GM19395 (cell line): ENCODE results near the gene GTF3C5.
"Not testable (repeated sequence)": the region's sequence is repeated elsewhere in the genome, so short reads cannot be mapped to it uniquely, and the experiment has no call there.

ENCODE experiments used
- ATAC-seq: cut with Tn5 transposase; IDR thresholded peaks from one replicate; pipeline ENCODE4 v1.9.1; 2021; ENCODE audit warnings: mild to moderate bottlenecking, moderate library complexity; ENCODE audit not compliant: unreplicated experiment

GTF3C5 gene

DNA sequence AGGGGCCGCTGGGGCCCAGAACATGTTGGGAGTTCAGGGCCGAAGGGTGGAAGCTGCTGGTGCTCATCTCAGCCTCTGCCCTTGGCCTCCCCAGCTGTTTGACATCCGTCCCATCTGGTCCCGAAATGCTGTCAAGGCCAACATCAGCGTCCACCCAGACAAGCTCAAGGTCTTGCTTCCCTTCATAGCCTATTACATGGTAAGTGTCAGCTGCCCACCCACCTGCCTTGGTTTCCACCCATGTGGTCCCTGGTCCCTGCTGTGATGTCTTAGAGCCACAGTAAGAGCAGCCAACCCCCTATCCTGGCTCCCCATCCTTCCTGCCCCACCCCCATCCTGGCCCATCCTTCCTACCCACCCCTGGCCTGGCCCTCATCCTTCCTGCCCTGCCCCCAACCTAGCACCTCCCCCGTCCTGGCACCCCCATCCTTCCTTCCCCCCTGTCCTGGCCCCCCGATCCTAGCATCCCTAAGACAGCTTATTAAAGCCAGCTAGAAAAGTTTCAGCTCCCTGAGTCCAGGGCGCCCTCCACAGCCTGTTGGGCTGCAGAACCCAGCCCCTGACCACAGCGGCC is 21.3 kb downstream of the GTF3C5 start:
- no peak for ATAC-seq

GRCh38 chr9:133054194-133054890 is 23.5 kb downstream of the GTF3C5 start:
- ATAC-seq = no peak

GRCh38 chr9:133054966-133055365 is 24.2 kb downstream of the GTF3C5 start:
- ATAC-seq = no peak

GRCh38 chr9:133055788-133056420 is 25.1 kb downstream of the GTF3C5 start:
- no peak for ATAC-seq

GRCh38 chr9:133056533-133056932 is 25.7 kb downstream of the GTF3C5 start:
- ATAC-seq = no peak

GRCh38 chr9:133057006-133057405 is 26.2 kb downstream of the GTF3C5 start:
- no peak for ATAC-seq

DNA sequence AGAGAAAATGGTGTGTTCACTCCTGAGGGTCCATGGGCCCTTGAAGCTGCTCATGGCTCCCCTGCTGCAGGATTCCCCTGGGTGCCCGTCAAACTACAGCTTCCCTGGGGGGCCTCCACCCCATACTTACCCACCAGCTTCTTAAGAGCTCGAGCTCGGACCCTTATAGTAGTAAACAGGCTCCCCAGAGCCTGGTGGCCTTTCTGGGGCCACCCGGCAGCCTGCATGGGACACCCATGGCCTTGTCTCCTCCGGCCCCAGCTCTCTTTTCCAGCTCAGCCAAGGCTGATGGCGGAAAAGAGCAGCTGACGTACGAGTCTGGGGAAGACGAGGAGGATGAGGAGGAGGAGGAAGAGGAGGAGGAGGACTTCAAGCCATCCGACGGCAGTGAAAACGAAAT is 26.8 kb downstream of the GTF3C5 start:
- ATAC-seq = no peak

GRCh38 chr9:133058071-133058470 is 27.3 kb downstream of the GTF3C5 start:
- ATAC-seq = no peak

DNA sequence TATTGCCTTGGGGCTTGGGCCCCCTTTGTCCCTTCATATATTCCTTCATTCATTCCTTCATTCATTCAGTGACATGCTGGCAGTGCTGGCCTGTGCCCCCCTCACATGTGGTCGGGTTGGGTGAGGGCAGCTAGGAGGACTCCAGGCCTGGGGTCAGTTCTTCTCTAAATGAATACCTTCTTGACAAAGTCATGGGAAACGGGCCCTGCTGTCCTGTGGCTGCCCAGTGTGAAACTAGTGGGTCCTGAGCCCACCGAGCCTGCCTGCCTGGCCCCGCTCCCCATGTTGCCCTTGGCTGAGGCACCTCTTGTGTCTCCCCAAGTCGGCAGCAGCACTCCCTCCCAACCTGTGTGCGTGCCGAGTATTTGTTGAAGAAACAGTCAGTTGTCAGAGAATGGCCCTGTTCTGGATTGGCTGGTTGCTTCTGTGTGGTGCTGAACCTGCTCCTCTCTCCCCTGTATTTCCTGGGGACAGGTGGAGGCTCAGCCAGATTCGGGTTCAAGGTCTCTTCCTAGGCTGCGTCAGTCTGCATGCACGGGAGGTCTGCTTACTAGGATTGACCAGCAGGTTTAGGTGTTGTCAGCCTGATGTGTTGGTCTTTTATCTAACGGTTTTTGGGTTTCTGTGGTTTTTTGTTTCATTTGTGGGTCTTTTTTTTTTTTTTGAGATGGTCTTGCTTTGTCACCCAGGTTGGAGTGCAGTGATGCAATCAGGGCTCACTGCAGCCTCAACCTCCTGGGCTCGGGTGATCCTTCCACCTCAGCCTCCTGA is 27.9 kb downstream of the GTF3C5 start:
- ATAC-seq = no peak

DNA sequence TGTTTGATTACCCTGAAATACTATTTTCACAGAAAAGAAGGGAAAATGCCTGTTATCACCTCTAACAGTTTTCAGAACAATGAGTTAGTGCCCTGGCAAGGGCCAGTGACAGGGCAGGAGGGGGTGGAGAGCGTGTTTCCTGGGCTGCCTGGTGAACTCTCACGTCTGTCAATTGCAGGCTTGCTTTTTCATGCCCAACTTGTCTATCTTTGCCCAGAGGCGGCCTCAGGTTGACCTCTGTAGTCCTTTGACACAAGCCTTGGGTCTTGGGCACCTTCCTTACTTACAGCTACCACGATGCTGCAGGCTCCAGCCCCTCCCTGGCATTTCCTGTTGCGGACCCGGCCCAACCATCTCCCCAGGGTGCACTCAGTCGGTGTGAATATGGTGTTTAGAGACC is 28.8 kb downstream of the GTF3C5 start:
- ATAC-seq = no peak

DNA sequence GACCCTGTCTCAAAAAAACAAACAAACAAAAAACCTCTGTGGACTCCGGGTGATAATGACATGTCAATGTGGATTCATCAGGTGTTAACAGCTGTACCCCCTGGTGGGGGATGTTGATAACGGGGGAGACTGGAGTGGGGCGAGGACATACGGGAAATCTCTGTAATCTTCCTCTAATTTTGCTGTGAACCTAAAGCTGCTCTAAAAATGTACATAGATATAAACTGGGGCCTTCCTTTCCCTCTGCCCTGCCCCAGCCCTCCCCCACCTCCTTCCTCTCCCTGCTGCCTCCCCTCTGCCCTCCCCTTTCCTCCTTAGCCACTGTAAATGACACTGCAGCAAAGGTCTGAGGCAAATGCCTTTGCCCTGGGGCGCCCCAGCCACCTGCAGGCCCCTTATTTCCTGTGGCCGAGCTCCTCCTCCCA is 29.6 kb downstream of the GTF3C5 start:
- ATAC-seq = no peak

DNA sequence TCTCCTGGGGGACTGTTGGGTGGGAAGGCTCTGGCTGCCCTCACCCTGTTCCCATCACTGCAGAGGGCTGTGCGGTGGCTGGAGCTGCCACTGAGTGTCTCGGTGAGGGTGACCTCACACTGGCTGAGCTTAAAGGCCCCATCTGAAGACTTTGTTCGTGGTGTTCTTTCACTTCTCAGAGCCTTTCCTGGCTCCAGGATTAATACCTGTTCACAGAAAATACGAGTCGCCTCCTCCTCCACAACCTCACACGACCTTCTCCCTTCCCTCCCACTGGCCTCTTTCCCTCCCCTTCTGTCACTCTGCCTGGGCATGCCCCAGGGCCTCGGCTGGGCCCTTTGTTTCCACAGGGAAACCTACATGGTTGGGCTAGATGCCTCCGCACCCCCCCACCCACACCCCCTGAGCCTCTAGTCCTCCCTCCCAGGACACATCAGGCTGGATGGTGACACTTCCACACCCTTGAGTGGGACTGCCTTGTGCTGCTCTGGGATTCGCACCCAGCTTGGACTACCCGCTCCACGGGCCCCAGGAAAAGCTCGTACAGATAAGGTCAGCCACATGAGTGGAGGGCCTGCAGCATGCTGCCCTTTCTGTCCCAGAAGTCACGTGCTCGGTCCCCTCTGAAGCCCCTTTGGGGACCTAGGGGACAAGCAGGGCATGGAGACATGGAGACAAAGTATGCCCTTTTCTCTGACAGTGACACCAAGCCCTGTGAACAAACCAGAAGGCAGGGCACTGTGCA is 30.4 kb downstream of the GTF3C5 start:
- not testable (repeated sequence) for ATAC-seq

DNA sequence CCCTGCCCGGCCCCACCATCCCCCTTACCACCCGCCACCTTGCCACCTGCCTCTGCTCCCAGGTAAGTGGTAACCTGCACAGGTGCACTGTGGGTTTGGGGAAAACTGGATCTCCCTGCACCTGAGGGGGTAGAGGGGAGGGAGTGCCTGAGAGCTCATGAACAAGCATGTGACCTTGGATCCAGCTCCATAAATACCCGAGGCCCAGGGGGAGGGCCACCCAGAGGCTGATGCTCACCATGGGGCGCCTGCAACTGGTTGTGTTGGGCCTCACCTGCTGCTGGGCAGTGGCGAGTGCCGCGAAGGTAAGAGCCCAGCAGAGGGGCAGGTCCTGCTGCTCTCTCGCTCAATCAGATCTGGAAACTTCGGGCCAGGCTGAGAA is 31.0 kb downstream of the GTF3C5 start, which contains the start of gene CEL:
Gene CEL, plus strand, starts transcription at position 218 of the 382 bp plus-strand sequence. Its CDS starts 22 bp downstream, at position 240.
- not testable (repeated sequence) for ATAC-seq

- not testable (repeated sequence) for ATAC-seq
Measured at GRCh38 chr9:133062569-133062968, 31.8 kb downstream of the GTF3C5 start.

- ATAC-seq = no peak
Measured at GRCh38 chr9:133063159-133063499, 32.3 kb downstream of the GTF3C5 start.

GRCh38 chr9:133063500-133064231 is 32.9 kb downstream of the GTF3C5 start:
- ATAC-seq = no peak

- ATAC-seq = no peak
Measured at GRCh38 chr9:133064241-133065069, 33.7 kb downstream of the GTF3C5 start.

GRCh38 chr9:133065070-133065388 is 34.2 kb downstream of the GTF3C5 start:
- ATAC-seq = no peak

- ATAC-seq = no peak
Measured at GRCh38 chr9:133066181-133066983, 35.6 kb downstream of the GTF3C5 start.
